ENCODE measurements around the gene CCL5.

The CCL5 gene

DNA sequence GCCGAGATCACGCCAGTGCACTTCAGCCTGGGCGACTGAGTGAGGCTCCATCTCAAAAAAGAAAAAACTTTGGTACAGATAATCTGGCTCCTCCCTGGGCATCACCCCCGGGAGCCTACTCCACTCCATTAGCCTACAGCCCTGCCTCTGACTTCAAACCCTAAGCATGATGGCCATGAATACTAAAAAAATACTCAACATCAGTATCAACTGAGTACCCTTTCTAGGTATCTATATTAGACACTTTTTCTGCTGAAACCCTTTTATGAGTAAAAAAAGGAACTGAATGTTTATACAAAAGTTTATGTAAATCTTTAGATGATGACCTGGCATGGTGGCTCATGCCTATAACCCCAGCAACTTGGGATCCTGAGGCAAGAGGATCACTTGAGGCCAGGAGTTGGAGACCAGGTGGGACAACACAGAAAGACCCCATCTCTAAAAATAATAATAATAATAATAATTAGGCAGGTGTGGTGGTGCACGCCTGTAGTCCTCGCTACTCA lies 43.5 kb upstream of the CCL5 start:
- H3K27ac ChIP-seq (ENCODE audit: extremely low read depth, low read depth, low read length) = no peak overlapping the region
- TF ChIP-seq SCRT1 (tag by site-specific recombination; IDR thresholded peaks at IDR 0.05; ENCODE audit: borderline replicate concordance) (no peak), ZNF311 (tag by site-specific recombination; IDR thresholded peaks at IDR 0.05; ENCODE audit: borderline replicate concordance) (no peak), ZNF473 (tag by site-specific recombination; IDR thresholded peaks at IDR 0.05) (no peak), RBAK (tag by site-specific recombination; IDR thresholded peaks at IDR 0.05) (no peak), ZNF394 (tag by site-specific recombination; IDR thresholded peaks at IDR 0.05; ENCODE audit: borderline replicate concordance) (no peak), ZNF335 (tag by site-specific recombination; conservative IDR thresholded peaks at IDR 0.05) (no peak), ZNF596 (tag by site-specific recombination; IDR thresholded peaks at IDR 0.05) (no peak), ZNF24 (tag by site-specific recombination; IDR thresholded peaks at IDR 0.05) (no peak), ZSCAN30 (tag by site-specific recombination; IDR thresholded peaks at IDR 0.05) (no peak), ZNF626 (tag by site-specific recombination; IDR thresholded peaks at IDR 0.05) (no peak), SP7 (tag by site-specific recombination; IDR thresholded peaks at IDR 0.05) (no peak), ZNF366 (tag by site-specific recombination; conservative IDR thresholded peaks at IDR 0.05) (no peak), ZNF155 (tag by site-specific recombination; IDR thresholded peaks at IDR 0.05) (no peak)
- TF ChIP-seq, protein P1, sequence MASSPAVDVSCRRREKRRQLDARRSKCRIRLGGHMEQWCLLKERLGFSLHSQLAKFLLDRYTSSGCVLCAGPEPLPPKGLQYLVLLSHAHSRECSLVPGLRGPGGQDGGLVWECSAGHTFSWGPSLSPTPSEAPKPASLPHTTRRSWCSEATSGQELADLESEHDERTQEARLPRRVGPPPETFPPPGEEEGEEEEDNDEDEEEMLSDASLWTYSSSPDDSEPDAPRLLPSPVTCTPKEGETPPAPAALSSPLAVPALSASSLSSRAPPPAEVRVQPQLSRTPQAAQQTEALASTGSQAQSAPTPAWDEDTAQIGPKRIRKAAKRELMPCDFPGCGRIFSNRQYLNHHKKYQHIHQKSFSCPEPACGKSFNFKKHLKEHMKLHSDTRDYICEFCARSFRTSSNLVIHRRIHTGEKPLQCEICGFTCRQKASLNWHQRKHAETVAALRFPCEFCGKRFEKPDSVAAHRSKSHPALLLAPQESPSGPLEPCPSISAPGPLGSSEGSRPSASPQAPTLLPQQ (tag by site-specific recombination; IDR thresholded peaks at IDR 0.05) = no peak
- TF ChIP-seq, protein P2, sequence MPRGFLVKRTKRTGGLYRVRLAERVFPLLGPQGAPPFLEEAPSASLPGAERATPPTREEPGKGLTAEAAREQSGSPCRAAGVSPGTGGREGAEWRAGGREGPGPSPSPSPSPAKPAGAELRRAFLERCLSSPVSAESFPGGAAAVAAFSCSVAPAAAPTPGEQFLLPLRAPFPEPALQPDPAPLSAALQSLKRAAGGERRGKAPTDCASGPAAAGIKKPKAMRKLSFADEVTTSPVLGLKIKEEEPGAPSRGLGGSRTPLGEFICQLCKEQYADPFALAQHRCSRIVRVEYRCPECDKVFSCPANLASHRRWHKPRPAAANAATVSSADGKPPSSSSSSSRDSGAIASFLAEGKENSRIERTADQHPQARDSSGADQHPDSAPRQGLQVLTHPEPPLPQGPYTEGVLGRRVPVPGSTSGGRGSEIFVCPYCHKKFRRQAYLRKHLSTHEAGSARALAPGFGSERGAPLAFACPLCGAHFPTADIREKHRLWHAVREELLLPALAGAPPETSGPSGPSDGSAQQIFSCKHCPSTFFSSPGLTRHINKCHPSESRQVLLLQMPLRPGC (tag by site-specific recombination; IDR thresholded peaks at IDR 0.05) = no peak
- peaks cover 36 to 62% of the 10 kb centered on the region in 2 experiments for H3K36me3 ChIP-seq (ENCODE audit: control insufficient read depth in 2 of 2, insufficient read depth in 1 of 2, low read length in 2 of 2)
- POLR2A ChIA-PET = interaction anchor here (0.6 to 1.3 kb wide), 2 partner anchors 10 to 562 kb away, joined by 3 to 5 read pairs; no protein-coding TSS in a partner anchor
- H3K9me3 ChIP-seq (ENCODE audit: control insufficient read depth, insufficient read depth, low read depth, low read length) = no peaks in the 10 kb centered on the region
- CTCF ChIA-PET = no interaction called here
- no peak overlapping the region for H3K4me3 ChIP-seq (ENCODE audit: low read depth, low read length)
- no peaks in the 10 kb centered on the region for H3K4me1 ChIP-seq (ENCODE audit: control insufficient read depth, insufficient read depth, low read length)

DNA sequence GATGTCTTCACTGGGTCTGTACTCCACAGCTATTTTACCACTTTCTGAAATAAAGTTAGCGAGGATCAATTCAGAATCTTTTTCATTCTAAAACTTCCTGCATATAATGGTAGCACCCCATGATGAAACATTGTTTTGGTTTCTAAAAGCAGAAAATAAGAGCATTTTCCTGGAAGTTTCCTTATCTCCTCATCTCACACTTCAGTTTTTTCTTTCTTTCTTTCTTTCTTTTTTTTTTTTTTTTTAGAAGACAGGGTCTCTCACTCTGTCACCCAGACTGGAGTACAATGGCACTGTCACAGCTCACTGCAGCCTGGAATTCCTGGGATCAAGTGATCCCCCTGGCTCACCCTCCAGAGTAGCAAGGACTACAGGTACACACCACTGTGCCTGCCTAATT lies 40.1 kb upstream of the CCL5 start:
- H3K4me3 ChIP-seq (ENCODE audit: low read depth, low read length) = no peak overlapping the region
- no peak overlapping the region for H3K27ac ChIP-seq (ENCODE audit: extremely low read depth, low read depth, low read length)
- peaks cover 29 to 70% of the 10 kb centered on the region in 2 experiments for H3K36me3 ChIP-seq (ENCODE audit: control insufficient read depth in 2 of 2, insufficient read depth in 1 of 2, low read length in 2 of 2)
- CTCF ChIA-PET = no interaction called here
- H3K9me3 ChIP-seq (ENCODE audit: control insufficient read depth, insufficient read depth, low read depth, low read length) = no peaks in the 10 kb centered on the region
- POLR2A ChIA-PET = no interaction called here
- TF ChIP-seq MZF1 (tag by site-specific recombination; IDR thresholded peaks at IDR 0.05; ENCODE audit: borderline replicate concordance) (no peak), ZNF426 (tag by site-specific recombination; IDR thresholded peaks at IDR 0.05) (no peak), ZNF214 (tag by site-specific recombination; IDR thresholded peaks at IDR 0.05; ENCODE audit: borderline replicate concordance) (no peak), ZNF658 (tag by site-specific recombination; IDR thresholded peaks at IDR 0.05) (no peak), FEZF1 (tag by site-specific recombination; IDR thresholded peaks at IDR 0.05) (no peak), ZNF248 (tag by site-specific recombination; IDR thresholded peaks at IDR 0.05) (no peak), ZNF10 (tag by site-specific recombination; IDR thresholded peaks at IDR 0.05) (no peak), TCF7L2 (IDR thresholded peaks at IDR 0.05; ENCODE audit: borderline replicate concordance, low read depth, low read length) (no peak), ZNF629 (tag by site-specific recombination; IDR thresholded peaks at IDR 0.05) (no peak), ZNF302 (tag by site-specific recombination; IDR thresholded peaks at IDR 0.05; ENCODE audit: low read depth) (no peak), ZNF37A (tag by site-specific recombination; IDR thresholded peaks at IDR 0.05) (no peak), ZNF654 (tag by site-specific recombination; IDR thresholded peaks at IDR 0.05; ENCODE audit: low read depth) (no peak)
- TF ChIP-seq, protein P3, sequence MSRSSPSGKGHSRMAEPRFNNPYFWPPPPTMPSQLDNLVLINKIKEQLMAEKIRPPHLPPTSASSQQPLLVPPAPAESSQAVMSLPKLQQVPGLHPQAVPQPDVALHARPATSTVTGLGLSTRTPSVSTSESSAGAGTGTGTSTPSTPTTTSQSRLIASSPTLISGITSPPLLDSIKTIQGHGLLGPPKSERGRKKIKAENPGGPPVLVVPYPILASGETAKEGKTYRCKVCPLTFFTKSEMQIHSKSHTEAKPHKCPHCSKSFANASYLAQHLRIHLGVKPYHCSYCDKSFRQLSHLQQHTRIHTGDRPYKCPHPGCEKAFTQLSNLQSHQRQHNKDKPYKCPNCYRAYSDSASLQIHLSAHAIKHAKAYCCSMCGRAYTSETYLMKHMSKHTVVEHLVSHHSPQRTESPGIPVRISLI (tag by site-specific recombination; IDR thresholded peaks at IDR 0.05) = no peak
- H3K4me1 ChIP-seq (ENCODE audit: control insufficient read depth, insufficient read depth, low read length) = no peaks in the 10 kb centered on the region
